Measurements from ENCODE around the gene STH.

Gene STH

DNA sequence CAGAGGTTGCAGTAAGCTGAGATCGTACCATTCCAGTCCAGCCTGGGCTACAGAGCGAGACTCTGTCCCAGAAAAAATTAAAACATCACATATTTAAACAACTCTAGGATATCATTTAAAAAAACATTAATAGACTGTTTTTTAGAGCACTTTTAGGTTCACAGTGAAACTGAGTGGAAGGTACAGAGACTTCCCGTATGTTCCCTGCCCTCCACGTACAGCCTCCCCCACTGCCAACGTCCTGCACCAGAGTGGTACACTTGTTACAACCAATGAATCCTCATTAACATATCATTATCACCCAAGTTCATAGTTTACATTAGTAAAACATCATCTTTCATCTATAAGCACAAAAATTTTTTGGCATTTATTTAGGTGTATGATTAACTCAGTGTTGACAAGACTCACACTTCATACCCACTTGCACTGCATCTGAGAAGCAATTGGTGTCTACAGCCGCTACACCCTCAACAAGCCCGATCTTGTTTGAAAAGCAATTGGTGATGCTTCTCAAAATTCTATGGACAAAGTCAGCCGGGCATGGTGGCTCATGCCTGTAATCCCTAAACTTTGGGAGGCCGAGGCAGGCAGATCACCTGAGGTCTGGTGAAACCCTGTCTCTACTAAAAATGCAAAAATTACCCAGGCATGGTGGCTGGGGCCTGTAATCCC, 39.9 kb upstream of the STH start:
- H3K27me3 ChIP-seq (ENCODE audit: control insufficient read depth in 1 of 2, insufficient read depth in 1 of 2, low read length in 2 of 2): peaks cover 0 to 7% of the 10 kb centered on the region in 2 experiments
- no peak overlapping the region for H2AFZ ChIP-seq (ENCODE audit: low read depth, low read length)
- H3K36me3 ChIP-seq (ENCODE audit: control insufficient read depth in 1 of 2, insufficient read depth in 2 of 2, low read depth in 1 of 2, low read length in 2 of 2): no peaks in the 10 kb centered on the region

GRCh38 chr17:45960311-45960710, 38.7 kb upstream of the STH start:
- 96% methylated on average over 3 of the region's 4 CpGs for WGBS
- Histone ChIP-seq H4K91ac (ENCODE audit: low read length) (no peak overlapping the region), H3K27ac (ENCODE audit: low read length, poor library complexity, severe bottlenecking) (no peak overlapping the region), H3K4me2 (ENCODE audit: low read length, poor library complexity, severe bottlenecking) (no peak overlapping the region), H3K4me3 (ENCODE audit: insufficient read depth in 1 of 2, low read depth in 1 of 2, low read length in 2 of 2) (no peak overlapping the region), H2BK15ac (ENCODE audit: low read depth, poor library complexity, severe bottlenecking) (no peak overlapping the region), H3K18ac (ENCODE audit: low read depth in 1 of 2, low read length in 2 of 2) (no peak overlapping the region), H2AFZ (ENCODE audit: low read depth, low read length) (no peak overlapping the region), H3K27me3 (ENCODE audit: control insufficient read depth in 1 of 2, insufficient read depth in 1 of 2, low read length in 2 of 2) (peaks cover 0 to 10% of the 10 kb centered on the region in 2 experiments), H3K4ac (ENCODE audit: low read depth in 1 of 2, low read length in 2 of 2) (no peak overlapping the region), H4K8ac (ENCODE audit: low read length) (no peak overlapping the region), H2AK5ac (ENCODE audit: low read length, severe bottlenecking) (no peak overlapping the region), H3K9me3 (ENCODE audit: control insufficient read depth, low read length) (no peaks in the 10 kb centered on the region), H2BK5ac (ENCODE audit: low read depth, low read length, poor library complexity, severe bottlenecking) (no peak overlapping the region), H3K14ac (ENCODE audit: low read length in 2 of 2) (no peak overlapping the region), H2BK120ac (ENCODE audit: low read depth, low read length) (no peak overlapping the region), H3K23ac (ENCODE audit: low read length in 2 of 2) (no peak overlapping the region), H3K9ac (ENCODE audit: low read length) (no peak overlapping the region), H2BK12ac (ENCODE audit: low read length in 2 of 2) (no peak overlapping the region), H3K79me1 (replicated peaks; ENCODE audit: low read length, poor library complexity, severe bottlenecking) (no peaks in the 10 kb centered on the region), H3K4me1 (ENCODE audit: control insufficient read depth, insufficient read depth, low read depth, low read length) (peaks cover 1% of the 10 kb centered on the region), H3K36me3 (ENCODE audit: control insufficient read depth in 1 of 2, insufficient read depth in 2 of 2, low read depth in 1 of 2, low read length in 2 of 2) (no peaks in the 10 kb centered on the region)
- DNase-seq: no peak

More for the DNA sequence above, 39.9 kb upstream of the STH start:
- Histone ChIP-seq H3K79me1 (replicated peaks; ENCODE audit: low read length, poor library complexity, severe bottlenecking) (no peaks in the 10 kb centered on the region), H3K4me1 (ENCODE audit: control insufficient read depth, insufficient read depth, low read depth, low read length) (peaks cover 1% of the 10 kb centered on the region), H2BK5ac (ENCODE audit: low read depth, low read length, poor library complexity, severe bottlenecking) (no peak overlapping the region), H3K4me3 (ENCODE audit: insufficient read depth in 1 of 2, low read depth in 1 of 2, low read length in 2 of 2) (no peak overlapping the region), H3K23ac (ENCODE audit: low read length in 2 of 2) (no peak overlapping the region), H4K91ac (ENCODE audit: low read length) (no peak overlapping the region), H3K9ac (ENCODE audit: low read length) (no peak overlapping the region), H3K14ac (ENCODE audit: low read length in 2 of 2) (no peak overlapping the region), H2AK5ac (ENCODE audit: low read length, severe bottlenecking) (no peak overlapping the region), H4K8ac (ENCODE audit: low read length) (no peak overlapping the region), H3K9me3 (ENCODE audit: control insufficient read depth, low read length) (no peaks in the 10 kb centered on the region), H2BK120ac (ENCODE audit: low read depth, low read length) (no peak overlapping the region), H2BK15ac (ENCODE audit: low read depth, poor library complexity, severe bottlenecking) (no peak overlapping the region), H2BK12ac (ENCODE audit: low read length in 2 of 2) (no peak overlapping the region), H3K4ac (ENCODE audit: low read depth in 1 of 2, low read length in 2 of 2) (no peak overlapping the region), H3K4me2 (ENCODE audit: low read length, poor library complexity, severe bottlenecking) (no peak overlapping the region), H3K27ac (ENCODE audit: low read length, poor library complexity, severe bottlenecking) (no peak overlapping the region), H3K18ac (ENCODE audit: low read depth in 1 of 2, low read length in 2 of 2) (no peak overlapping the region)
- 93% methylated on average over 7 of the region's 9 CpGs for WGBS
- no peak for DNase-seq

GRCh38 chr17:45961206-45961605, 37.8 kb upstream of the STH start:
- DNase-seq: no peak
- no peak overlapping the region for H3K4me2 ChIP-seq (ENCODE audit: low read length, poor library complexity, severe bottlenecking)
- no peak overlapping the region for H3K23ac ChIP-seq (ENCODE audit: low read length in 2 of 2)
- 73% methylated on average over 6 of the region's 6 CpGs for WGBS
- no peak overlapping the region for H3K4me3 ChIP-seq (ENCODE audit: insufficient read depth in 1 of 2, low read depth in 1 of 2, low read length in 2 of 2)
- no peak overlapping the region for H2BK5ac ChIP-seq (ENCODE audit: low read depth, low read length, poor library complexity, severe bottlenecking)
- no peak overlapping the region for H3K4ac ChIP-seq (ENCODE audit: low read depth in 1 of 2, low read length in 2 of 2)
- no peak overlapping the region for H2AK5ac ChIP-seq (ENCODE audit: low read length, severe bottlenecking)
- H3K4me1 ChIP-seq (ENCODE audit: control insufficient read depth, insufficient read depth, low read depth, low read length): peaks cover 1% of the 10 kb centered on the region
- no peaks in the 10 kb centered on the region for H3K9me3 ChIP-seq (ENCODE audit: control insufficient read depth, low read length)
- no peak overlapping the region for H2BK15ac ChIP-seq (ENCODE audit: low read depth, poor library complexity, severe bottlenecking)
- H3K27me3 ChIP-seq (ENCODE audit: control insufficient read depth in 1 of 2, insufficient read depth in 1 of 2, low read length in 2 of 2): peaks cover 9 to 16% of the 10 kb centered on the region in 2 experiments
- no peak overlapping the region for H3K9ac ChIP-seq (ENCODE audit: low read length)
- H2BK120ac ChIP-seq (ENCODE audit: low read depth, low read length): no peak overlapping the region
- no peak overlapping the region for H3K14ac ChIP-seq (ENCODE audit: low read length in 2 of 2)
- H3K27ac ChIP-seq (ENCODE audit: low read length, poor library complexity, severe bottlenecking): no peak overlapping the region
- H3K18ac ChIP-seq (ENCODE audit: low read depth in 1 of 2, low read length in 2 of 2): no peak overlapping the region
- no peak overlapping the region for H4K8ac ChIP-seq (ENCODE audit: low read length)
- no peak overlapping the region for H2AFZ ChIP-seq (ENCODE audit: low read depth, low read length)
- H3K36me3 ChIP-seq (ENCODE audit: control insufficient read depth in 1 of 2, insufficient read depth in 2 of 2, low read depth in 1 of 2, low read length in 2 of 2): no peaks in the 10 kb centered on the region
- no peak overlapping the region for H4K91ac ChIP-seq (ENCODE audit: low read length)
- H2BK12ac ChIP-seq (ENCODE audit: low read length in 2 of 2): no peak overlapping the region
- H3K79me1 ChIP-seq (replicated peaks; ENCODE audit: low read length, poor library complexity, severe bottlenecking): no peaks in the 10 kb centered on the region

DNA sequence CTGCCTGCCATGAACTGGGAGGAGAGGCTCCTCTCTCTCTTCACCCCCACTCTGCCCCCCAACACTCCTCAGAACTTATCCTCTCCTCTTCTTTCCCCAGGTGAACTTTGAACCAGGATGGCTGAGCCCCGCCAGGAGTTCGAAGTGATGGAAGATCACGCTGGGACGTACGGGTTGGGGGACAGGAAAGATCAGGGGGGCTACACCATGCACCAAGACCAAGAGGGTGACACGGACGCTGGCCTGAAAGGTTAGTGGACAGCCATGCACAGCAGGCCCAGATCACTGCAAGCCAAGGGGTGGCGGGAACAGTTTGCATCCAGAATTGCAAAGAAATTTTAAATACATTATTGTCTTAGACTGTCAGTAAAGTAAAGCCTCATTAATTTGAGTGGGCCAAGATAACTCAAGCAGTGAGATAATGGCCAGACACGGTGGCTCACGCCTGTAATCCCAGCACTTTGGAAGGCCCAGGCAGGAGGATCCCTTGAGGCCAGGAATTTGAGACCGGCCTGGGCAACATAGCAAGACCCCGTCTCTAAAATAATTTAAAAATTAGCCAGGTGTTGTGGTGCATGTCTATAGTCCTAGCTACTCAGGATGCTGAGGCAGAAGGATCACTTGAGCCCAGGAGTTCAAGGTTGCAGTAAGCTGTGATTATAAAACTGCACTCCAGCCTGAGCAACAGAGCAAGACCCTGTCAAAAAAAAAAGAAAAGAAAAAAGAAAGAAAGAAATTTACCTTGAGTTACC, 36.7 kb upstream of the STH start:
- Histone ChIP-seq H2AK5ac (ENCODE audit: low read length, severe bottlenecking) (no peak overlapping the region), H3K23ac (ENCODE audit: low read length in 2 of 2) (no peak overlapping the region), H3K18ac (ENCODE audit: low read depth in 1 of 2, low read length in 2 of 2) (no peak overlapping the region), H2BK5ac (ENCODE audit: low read depth, low read length, poor library complexity, severe bottlenecking) (no peak overlapping the region), H3K4me1 (ENCODE audit: control insufficient read depth, insufficient read depth, low read depth, low read length) (peaks cover 1% of the 10 kb centered on the region), H3K9ac (ENCODE audit: low read length) (no peak overlapping the region), H3K27ac (ENCODE audit: low read length, poor library complexity, severe bottlenecking) (no peak overlapping the region), H3K27me3 (ENCODE audit: control insufficient read depth in 1 of 2, insufficient read depth in 1 of 2, low read length in 2 of 2) (peaks cover 20 to 23% of the 10 kb centered on the region in 2 experiments), H2BK12ac (ENCODE audit: low read length in 2 of 2) (no peak overlapping the region), H3K9me3 (ENCODE audit: control insufficient read depth, low read length) (no peaks in the 10 kb centered on the region), H3K4me2 (ENCODE audit: low read length, poor library complexity, severe bottlenecking) (no peak overlapping the region), H3K79me1 (replicated peaks; ENCODE audit: low read length, poor library complexity, severe bottlenecking) (no peaks in the 10 kb centered on the region), H4K91ac (ENCODE audit: low read length) (no peak overlapping the region), H3K14ac (ENCODE audit: low read length in 2 of 2) (no peak overlapping the region), H4K8ac (ENCODE audit: low read length) (no peak overlapping the region), H2BK15ac (ENCODE audit: low read depth, poor library complexity, severe bottlenecking) (no peak overlapping the region), H2AFZ (ENCODE audit: low read depth, low read length) (no peak overlapping the region), H2BK120ac (ENCODE audit: low read depth, low read length) (no peak overlapping the region), H3K4ac (ENCODE audit: low read depth in 1 of 2, low read length in 2 of 2) (no peak overlapping the region), H3K4me3 (ENCODE audit: insufficient read depth in 1 of 2, low read depth in 1 of 2, low read length in 2 of 2) (no peak overlapping the region), H3K36me3 (ENCODE audit: control insufficient read depth in 1 of 2, insufficient read depth in 2 of 2, low read depth in 1 of 2, low read length in 2 of 2) (no peaks in the 10 kb centered on the region)
- WGBS: 92% methylated on average over 10 of the region's 12 CpGs
- no peak for DNase-seq
